SH-SY5Y (cell line): Measurements from ENCODE around the gene CDH5.

Source experiments
- GATA2 ChIP-seq: IDR thresholded peaks from 2 replicates; pipeline ENCODE4 v1.6.1; 2011; ENCODE audit warnings: mild to moderate bottlenecking, low read depth, low read length
- GATA3 ChIP-seq: IDR thresholded peaks from 2 replicates; pipeline ENCODE4 v1.6.1; 2011; ENCODE audit warnings: low read depth, mild to moderate bottlenecking, low read length, moderate library complexity

The CDH5 gene

GRCh38 chr16:66420396-66420795 lies 53.9 kb downstream of the CDH5 start:
- TF ChIP-seq GATA2 (no peak), GATA3 (no peak)

- TF ChIP-seq GATA2 (no peak), GATA3 (no peak)
Observed at GRCh38 chr16:66421891-66422290, 55.4 kb downstream of the CDH5 start.

- TF ChIP-seq GATA2 (no peak), GATA3 (no peak)
Observed at GRCh38 chr16:66422366-66422765, 55.9 kb downstream of the CDH5 start.

GRCh38 chr16:66423177-66423576 lies 56.7 kb downstream of the CDH5 start:
- TF ChIP-seq GATA3 (no peak), GATA2 (no peak)

- no peak for TF ChIP-seq GATA2
- TF ChIP-seq GATA3, result no peak
Observed at GRCh38 chr16:66425651-66426050, 59.2 kb downstream of the CDH5 start.

GRCh38 chr16:66426112-66427035 lies 59.9 kb downstream of the CDH5 start:
- TF ChIP-seq GATA3 (no peak), GATA2 (no peak)

GRCh38 chr16:66427036-66427860 lies 60.8 kb downstream of the CDH5 start, which contains the start of gene BEAN1:
Gene BEAN1, plus strand, starts transcription at chr16:66427295. Its CDS starts 10,382 bp downstream, at chr16:66437677.
- TF ChIP-seq GATA2, result no peak
- TF ChIP-seq GATA3, result no peak

GRCh38 chr16:66427871-66428681 lies 61.6 kb downstream of the CDH5 start:
- TF ChIP-seq GATA3 (no peak), GATA2 (no peak)

- no peak for TF ChIP-seq GATA3
- no peak for TF ChIP-seq GATA2
Observed at GRCh38 chr16:66428682-66429251, 62.3 kb downstream of the CDH5 start.

- no peak for TF ChIP-seq GATA3
- no peak for TF ChIP-seq GATA2
Observed at GRCh38 chr16:66429290-66429962, 62.9 kb downstream of the CDH5 start.

GRCh38 chr16:66430214-66430613 lies 63.7 kb downstream of the CDH5 start:
- TF ChIP-seq GATA3 (no peak), GATA2 (no peak)

- TF ChIP-seq GATA3, result no peak
- TF ChIP-seq GATA2, result no peak
Observed at GRCh38 chr16:66431760-66432159, 65.3 kb downstream of the CDH5 start.

GRCh38 chr16:66432429-66432828 lies 65.9 kb downstream of the CDH5 start:
- TF ChIP-seq GATA2 (no peak), GATA3 (no peak)
